HG02885 (cell line): ENCODE measurements around the gene C3orf33.
"Not testable (repeated sequence)": the region's sequence is repeated elsewhere in the genome, so short reads cannot be mapped to it uniquely, and the experiment has no call there.

Experiments used
- ATAC-seq: cut with Tn5 transposase; IDR thresholded peaks from one replicate; pipeline ENCODE4 v1.9.1; 2021; ENCODE audit warnings: mild to moderate bottlenecking; ENCODE audit not compliant: unreplicated experiment, poor library complexity

Gene C3orf33, protein sequence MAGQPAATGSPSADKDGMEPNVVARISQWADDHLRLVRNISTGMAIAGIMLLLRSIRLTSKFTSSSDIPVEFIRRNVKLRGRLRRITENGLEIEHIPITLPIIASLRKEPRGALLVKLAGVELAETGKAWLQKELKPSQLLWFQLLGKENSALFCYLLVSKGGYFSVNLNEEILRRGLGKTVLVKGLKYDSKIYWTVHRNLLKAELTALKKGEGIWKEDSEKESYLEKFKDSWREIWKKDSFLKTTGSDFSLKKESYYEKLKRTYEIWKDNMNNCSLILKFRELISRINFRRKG

DNA sequence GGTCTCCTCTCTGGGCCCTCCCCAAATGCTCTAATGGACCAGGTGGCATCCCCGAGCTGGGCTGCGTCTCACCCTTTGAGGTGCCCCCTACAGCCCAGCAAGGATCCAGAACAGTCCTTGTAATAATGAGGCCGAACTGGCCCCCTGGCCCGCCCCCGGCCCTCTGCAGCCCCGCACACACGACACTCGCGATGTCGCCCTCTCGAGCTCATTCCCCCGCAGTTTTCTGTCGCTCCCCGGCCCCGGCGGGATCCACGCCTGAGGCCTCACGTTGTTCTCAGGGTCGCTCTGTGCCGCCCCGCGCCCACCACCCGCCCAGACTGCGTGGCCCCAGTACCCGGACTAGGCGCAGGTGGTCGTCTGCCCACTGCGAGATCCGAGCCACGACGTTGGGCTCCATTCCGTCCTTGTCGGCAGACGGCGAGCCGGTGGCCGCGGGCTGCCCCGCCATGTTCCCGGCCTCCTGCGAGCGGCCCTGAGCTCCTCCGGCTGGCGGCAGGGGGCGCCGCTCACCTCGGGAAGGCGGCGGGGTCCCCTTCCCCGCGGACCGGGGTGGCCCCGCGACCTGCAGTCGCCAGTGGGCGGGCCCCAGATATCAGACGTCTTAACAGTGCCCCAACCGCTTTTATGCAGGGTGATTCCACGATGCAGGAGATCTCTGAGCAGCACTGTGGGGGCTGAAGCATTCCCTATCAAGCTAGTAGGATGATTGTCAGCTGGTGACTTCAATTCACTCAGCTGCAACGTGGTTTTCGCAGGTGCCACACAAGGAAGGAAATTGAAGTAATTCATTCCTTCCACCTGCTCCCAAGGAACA lies at the start of gene C3orf33:
Gene C3orf33, minus strand, starts transcription at position 477 of the 817 bp plus-strand sequence. Its CDS starts 26 bp downstream, at position 451.
- ATAC-seq, result peak; percentile 97

DNA sequence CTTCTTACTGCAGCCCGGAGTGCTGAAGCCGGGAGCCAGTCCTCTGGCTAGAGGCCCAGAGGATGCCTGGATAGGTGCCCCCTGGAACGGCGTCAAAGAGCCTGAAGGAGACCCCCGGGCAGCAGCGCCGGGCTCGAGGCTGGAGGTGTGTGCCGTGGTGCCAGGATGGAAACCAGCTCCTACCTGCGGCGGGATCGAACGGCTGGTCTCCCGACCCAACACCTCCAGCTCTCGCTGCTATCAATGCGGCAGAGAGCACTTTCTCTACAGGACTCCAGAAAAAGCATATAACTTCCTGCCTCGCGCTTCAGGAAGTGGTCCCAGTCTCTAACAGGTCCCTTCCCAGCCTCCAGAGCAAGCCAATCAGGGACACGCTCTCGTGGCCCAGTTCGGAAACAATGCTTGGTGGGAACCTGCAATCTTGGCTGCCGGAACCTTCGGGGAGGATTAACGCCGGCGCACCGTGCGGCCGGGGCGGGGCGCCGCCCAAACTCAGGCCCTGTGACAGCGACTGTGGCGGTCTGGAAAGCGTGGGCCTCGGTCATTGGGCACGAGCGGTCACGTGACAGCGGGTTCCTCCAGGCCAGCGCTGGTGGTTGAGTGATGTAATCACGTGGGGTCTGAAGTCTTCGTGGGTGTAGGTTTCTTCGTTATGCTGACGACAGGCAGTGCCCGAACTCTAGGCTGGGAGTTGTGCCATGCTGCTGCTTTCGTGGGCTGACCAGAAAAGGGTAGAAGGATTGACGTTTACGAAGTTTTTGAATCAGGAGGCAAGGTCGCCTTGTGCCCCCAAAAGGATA lies 48.3 kb upstream of the C3orf33 start, which contains the start of gene SLC33A1:
Gene SLC33A1, minus strand, starts transcription at position 287 of the 800 bp plus-strand sequence. CDS start 430 bp downstream, outside the sequence.
- ATAC-seq, result peak; percentile 92

DNA sequence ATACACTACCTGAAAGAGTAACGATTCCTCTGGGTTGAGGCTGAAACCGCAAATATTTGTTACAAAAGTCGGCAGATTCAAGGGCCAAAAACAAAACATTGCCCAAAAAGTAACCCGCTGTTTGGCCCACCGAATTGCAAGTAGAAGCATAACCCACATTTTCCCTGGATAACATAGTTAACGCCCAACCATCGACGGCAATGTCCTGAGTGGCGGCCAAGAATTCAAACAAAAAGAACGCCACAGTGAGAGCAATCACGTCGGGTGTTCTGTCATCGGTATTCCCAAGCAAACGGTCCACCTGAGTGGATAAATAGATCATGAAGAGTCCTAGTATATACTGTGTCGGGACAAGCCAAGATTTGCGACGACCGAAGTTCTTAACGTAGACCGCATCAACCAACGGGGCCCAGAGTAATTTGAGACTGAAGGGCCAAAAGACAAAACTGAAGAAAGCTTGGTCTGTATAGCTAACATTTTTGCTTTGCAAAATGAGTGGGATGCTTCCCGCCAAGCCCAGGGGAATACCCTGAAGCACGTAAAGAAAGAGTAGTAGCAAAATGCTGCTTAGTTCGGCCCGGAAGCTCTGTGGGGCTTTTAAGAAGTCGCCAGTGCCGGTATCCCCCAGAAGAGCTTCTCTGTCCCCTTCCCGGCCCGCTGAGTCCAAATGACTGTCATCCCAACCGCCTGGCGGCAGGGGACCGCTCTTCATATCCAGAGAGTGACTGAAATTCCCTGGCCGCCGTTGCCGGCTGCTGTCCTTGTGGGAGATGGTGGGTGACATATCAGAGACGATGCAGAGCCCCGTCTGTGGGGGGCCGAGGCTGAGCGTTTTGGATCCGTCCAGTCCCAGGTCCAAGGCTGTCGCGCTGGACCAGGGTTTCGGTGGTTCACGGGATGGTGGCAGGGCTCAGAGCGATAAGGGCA lies 47.4 kb upstream of the C3orf33 start:
- ATAC-seq, result peak; percentile 6

DNA sequence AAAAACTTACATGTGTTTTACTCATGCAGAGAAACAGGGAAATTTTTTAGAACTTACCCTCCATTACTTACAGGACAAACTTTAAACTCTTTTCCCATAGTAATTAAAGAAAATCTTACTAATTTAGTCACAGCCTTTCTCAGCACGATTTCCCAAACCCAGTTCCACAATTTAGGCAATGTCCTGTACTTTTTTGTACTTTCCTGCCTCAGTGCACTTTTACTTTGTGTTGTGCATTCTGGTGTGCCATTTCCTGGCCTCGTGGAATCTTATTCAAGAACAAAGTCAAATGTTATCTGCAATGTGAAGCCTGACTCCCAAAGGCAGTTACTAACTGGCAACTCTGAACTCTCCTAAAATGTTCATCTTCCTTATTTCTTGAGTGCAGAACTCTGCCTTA lies 46.3 kb upstream of the C3orf33 start:
- no peak for ATAC-seq

DNA sequence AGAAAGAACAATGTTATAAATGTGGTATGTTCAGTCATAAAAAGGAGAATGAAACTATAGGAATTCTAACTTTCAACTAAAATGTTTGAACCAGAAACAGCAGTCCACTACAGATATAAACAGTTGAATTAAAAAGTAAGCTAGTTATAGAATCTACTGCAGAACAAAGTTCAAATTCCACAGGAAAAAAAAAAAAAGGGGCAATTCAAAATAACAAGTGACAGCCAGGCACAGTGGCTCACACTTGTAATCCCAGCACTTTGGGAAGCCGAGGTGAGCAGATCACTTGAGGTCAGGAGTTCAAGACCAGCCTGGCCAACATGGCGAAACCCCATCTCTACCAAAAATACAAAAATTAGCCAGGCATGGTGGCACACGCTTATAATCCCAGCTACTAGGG lies 43.3 kb upstream of the C3orf33 start:
- not testable (repeated sequence) for ATAC-seq

DNA sequence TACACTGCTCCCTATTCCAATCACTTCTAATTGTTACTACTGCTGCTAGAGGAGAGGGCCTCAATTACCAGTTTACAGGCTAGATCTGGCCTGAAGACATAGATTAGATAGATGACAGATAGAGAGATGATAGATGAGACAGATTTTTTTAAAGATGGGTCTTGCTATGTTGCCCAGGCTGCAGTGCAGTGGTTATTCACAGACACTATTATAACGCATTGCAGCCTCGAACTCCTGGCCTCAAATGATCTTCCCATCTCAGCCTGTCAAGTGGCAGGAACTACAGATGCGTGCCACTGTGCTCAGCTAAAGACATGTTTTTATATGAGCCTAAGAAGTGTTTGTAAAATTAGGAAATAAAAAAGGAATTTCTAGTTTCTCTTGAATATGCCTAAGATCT lies 41.9 kb upstream of the C3orf33 start:
- no peak for ATAC-seq

DNA sequence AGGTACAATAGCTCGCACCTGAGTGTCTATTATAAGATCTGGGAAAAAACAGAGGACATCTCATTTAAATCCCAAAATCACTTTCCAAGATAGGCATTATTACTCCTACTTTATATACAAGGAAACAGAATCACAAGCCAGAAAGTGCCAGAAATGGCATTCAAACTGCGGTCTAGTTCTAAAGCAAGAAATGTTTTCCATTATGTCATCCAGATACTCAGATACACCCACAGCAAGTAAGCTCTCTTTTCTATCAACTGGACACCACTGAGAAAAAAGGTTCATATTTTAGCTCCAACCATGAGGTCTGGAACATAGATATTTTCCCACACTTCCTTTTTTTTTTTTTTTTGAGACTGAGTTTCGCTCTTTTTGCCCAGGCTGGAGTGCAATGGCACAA lies 40.0 kb upstream of the C3orf33 start:
- ATAC-seq, result peak; percentile 71

DNA sequence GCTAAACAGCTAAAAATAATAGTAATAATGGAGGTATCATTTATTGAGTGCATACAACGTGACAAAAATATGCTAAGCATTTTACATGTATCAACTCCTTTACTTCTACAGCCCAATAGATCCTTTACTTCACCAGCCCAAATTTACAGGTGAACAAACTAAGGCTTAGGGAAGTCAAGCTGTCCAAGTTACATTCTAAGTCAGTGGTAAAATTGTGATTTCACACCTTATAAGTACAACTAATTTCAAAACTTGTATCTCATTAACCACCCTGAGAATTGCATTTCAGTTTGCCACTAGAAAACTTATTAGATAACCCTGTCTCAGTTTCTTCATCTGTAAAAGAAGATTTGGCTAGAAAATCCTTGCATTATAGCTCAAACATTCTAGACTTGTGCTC lies 37.5 kb upstream of the C3orf33 start:
- ATAC-seq, result no peak

DNA sequence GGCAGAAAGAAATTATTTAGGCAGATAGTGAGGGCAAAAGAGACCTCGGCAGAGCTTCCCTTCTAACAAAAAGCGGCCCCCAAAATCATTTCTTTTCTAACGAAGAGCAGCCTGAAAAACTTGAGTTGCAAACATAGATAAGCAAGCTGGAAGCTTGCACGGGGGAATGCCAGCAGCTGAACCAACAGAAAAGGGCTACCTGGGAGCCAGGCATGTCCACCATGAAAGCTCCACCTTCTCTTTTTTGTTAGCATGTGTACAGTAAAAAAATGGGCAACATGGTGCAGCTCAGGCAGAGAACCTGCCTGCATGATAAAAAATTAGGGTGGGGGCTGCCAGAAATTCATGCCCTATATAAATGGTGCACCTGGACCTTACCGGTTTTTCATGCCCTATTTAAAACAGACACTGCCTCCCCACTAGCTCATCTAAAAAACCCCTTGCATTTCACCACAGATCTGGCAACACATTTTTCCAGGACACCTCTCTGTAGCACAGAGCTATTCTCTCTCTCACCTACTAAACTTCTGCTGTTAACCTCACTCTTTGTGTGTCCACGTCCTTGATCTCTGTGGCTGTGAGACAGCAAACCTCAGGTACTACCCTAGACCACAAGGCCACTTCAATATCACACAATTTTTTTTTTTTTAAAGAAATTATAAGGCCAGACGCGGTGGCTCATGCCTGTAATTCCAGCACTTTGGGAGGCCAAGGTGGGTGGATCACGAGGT lies 29.4 kb upstream of the C3orf33 start:
- ATAC-seq, result no peak

DNA sequence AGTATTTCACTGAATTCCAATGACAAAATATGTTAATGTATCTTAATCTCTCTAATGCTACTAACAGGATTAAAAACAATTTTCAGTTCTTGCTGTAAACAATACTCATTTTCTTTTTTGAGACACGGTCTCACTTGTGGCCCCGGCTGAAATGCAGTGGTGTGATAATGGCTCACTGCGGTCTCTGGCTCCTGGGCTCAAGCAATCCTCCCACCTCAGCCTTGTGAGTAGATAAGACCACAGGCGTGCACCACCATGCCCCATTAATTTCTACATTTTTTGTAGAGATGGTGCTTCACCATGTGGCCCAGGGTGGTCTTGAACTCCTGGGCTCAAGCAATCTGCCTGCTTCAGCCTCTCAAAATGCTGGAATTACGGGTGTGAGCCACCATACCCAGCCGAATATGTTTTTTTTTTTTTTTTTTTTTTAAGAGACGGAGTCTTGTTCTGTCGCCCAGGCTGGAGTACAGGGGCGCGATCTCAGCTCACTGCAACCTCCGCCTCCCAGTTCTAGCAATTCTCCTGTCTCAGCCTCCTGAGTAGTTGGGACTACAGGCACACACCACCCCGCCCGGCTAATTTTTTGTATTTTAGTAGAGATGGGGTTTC lies 22.5 kb upstream of the C3orf33 start:
- ATAC-seq, result not testable (repeated sequence)

DNA sequence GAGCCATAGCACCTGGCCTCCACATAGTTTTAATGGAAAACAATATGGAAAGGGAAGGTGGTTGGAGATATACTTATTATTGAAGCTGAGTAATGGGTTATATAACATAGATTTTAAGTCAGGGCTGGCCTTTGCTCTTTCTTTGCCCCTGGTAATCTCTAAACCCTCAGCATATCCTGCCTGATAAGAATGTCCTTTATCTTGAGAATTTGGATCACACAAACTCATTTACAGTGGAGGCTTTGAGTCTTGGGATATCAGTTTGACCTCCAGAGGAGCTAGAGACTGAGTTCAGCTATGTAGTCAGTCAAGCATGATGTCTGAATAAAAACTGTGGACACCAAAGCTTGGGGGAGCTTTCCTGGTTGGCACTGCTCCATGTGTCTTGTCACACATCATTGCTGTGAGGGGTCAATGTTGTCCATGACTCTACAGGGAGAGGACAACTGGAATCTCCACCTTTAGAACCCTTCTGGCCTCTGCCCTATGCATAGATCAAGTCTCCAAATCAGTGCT lies 9.0 kb upstream of the C3orf33 start:
- no peak for ATAC-seq

DNA sequence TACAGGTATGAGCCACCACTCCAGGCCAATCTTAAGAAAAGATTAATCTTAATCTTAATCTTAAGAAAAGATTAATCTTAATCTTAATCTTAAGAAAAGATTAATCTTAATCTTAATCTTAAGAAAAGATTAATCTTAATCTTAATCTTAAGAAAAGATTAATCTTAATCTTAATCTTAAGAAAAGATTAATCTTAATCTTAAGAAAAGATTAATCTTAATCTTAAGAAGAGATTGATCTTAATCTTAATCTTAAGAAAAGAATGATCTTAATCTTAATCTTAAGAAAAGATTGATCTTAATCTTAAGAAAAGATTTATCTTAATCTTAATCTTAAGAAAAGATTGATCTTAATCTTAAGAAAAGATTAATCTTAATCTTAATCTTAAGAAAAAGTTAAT lies 7.1 kb upstream of the C3orf33 start:
- ATAC-seq, result not testable (repeated sequence)

DNA sequence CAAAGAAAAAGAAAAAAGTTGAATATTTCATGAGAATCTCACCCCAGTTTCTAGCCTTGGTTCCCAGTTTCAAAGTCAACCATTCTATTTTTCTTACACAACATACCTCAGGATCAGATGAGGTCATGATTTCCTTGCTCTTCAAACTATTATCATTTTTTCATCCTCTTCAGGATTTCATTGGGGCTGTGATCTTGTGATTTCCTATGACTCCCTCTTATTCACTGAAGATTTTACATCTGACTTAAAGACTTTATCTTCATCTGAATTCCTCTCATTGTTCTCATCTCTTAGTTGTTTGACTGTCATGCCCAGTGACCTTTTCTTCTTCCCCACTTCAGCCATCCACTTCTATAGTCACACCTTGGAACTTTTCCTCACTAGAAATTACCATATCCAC lies 3.1 kb upstream of the C3orf33 start:
- ATAC-seq, result no peak

DNA sequence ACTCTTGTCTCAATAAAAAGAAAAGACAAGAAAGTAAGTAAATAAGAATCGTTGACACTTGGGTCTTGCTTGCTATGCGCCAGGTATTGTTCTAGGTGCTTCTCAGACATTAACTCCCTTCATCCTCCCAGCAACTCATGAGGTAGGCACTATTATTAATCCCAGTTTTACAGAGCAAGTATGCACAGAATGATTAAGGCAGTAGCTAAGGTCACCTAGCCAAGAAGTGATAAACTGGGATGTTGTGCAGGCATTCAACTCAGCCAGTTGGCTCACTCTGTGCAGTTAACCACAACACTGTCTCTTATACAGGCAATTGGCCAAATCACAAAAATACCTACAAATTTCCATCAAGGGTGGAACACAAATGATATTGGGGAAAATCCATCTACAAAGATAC lies 1.7 kb upstream of the C3orf33 start:
- no peak for ATAC-seq

DNA sequence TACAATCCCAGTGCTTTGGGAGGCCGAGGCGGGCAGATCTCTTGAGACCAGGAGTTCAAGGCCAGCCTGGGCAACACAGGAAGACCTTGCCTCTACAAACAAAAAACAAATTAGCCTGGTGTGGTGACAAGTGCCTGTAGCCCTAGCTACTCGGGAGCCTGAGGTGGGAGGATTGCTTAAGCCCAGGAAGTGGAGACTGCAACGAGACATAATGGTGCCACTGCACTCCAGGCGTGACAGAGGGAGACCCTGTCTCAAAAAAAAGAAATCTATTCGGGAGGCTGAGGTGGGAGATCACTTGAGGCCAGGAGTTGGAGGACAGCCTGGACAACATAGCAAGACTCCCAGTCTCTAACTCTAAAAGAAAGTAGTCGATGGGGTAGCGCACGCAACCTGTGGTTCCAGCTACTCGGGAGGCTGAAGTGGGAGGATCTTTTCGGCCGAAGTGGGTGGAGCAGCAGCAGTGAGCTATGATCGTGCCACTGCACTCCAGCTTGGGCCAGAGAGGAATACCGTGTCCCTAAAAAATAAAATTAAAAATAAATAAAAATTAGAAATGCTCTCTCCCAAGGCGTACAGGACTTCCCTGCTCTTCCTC lies 775 bp downstream of the C3orf33 start:
- ATAC-seq, result peak; percentile 38

DNA sequence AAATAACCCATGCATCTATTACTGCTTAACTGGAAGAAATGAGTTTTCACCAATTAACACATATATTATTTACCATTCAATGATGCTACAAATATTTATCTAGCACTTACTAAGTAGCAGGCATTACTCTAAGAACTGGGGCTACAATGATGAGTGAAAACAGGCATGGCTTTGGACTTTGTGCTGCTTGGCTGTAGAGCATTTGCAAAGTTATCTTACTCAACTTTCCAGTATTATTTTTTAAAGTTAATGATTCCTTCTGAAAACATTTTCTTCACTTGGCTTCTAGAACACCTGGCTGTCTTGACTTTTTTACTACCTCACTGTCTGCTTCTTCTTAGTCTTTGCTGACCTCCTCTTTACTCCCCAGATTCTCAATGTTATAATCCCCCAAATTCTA lies 1.8 kb downstream of the C3orf33 start:
- ATAC-seq, result no peak

DNA sequence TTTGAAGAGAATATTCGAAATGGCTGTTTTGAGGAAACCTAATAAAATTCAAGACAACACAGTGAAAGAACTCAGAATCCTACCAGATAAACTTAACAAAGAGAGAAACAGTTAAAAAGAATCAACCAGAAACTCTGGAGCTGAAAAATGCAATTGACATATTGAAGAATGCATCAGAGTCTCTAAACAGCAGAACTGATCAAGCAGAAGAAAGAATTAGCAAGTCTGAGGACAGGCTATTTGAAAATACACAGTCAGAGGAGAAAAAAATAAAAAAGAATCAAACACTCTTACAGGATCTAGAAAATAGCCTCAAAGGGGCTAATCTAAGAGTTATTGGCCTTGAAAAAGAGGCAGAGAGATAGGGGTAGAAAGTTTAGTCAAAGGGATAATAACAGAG lies 13.5 kb downstream of the C3orf33 start:
- no peak for ATAC-seq

DNA sequence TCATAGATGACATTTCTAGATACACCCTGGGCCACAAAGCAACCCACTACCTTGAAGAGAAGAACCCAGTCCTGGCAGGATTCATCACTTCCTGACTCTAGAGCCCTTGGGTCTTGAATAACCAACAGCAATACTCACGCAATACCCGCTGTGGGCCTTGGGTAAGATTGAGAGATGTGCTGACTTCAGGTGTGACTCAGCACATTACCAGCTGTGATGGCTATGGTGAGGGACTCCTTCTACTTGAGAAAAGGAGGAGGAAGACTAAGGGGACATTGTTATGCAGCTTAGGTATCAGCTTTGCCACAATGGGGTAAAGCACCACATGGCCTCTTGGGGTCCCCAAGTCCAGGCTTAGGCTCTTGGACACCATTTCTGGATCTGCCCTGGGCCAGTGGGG lies 14.9 kb downstream of the C3orf33 start:
- ATAC-seq, result no peak
